SU-DHL-6 (cell line): ENCODE results near the gene GPR12.

Source experiments
- EZH2phosphoT487 ChIP-seq: fragments of 200-600 bp; sonication (generic), shearing (Covaris generic); conservative IDR thresholded peaks from 2 replicates; pipeline ENCODE4 v1.6.1; 2018; ENCODE audit warnings: mild to moderate bottlenecking, antibody characterized with exemption, low read length, moderate library complexity, mixed read lengths
- TF ChIP-seq, protein P1 (sequence below): fragments of 200-600 bp; sonication (generic); IDR thresholded peaks from one replicate; pipeline ENCODE4 v1.5.1; 2017; ENCODE audit warnings: antibody characterized with exemption, mild to moderate bottlenecking, low read length, moderate library complexity; ENCODE audit not compliant: insufficient read depth, poor library complexity, severe bottlenecking

DNA sequence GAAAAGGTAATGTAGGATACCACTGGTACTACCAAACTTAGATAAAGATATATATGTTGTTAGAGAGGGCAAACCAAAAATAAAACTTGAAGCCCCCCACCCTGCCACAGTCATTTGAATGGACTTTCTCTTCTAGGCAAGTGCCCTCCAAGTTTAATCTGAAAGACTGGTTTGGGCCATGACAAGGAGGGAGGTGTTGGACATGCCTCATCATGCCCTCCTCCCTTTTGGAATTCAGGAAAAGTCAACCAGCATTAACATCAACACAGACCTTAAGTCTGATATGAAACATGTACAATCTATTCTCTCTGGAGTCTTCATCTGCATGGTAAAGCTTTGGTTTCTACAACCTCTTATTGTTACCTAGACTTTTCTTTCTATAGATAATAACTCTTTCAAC, 46.3 kb upstream of the GPR12 start:
- TF ChIP-seq, protein P1, sequence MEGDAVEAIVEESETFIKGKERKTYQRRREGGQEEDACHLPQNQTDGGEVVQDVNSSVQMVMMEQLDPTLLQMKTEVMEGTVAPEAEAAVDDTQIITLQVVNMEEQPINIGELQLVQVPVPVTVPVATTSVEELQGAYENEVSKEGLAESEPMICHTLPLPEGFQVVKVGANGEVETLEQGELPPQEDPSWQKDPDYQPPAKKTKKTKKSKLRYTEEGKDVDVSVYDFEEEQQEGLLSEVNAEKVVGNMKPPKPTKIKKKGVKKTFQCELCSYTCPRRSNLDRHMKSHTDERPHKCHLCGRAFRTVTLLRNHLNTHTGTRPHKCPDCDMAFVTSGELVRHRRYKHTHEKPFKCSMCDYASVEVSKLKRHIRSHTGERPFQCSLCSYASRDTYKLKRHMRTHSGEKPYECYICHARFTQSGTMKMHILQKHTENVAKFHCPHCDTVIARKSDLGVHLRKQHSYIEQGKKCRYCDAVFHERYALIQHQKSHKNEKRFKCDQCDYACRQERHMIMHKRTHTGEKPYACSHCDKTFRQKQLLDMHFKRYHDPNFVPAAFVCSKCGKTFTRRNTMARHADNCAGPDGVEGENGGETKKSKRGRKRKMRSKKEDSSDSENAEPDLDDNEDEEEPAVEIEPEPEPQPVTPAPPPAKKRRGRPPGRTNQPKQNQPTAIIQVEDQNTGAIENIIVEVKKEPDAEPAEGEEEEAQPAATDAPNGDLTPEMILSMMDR: no peak
- TF ChIP-seq EZH2phosphoT487: no peak
